MM.1S (cell line): Measurements from ENCODE around the gene ZFTA.

Experiments used
- EZH2phosphoT487 ChIP-seq: fragments of 300-600 bp; sonication (generic); IDR thresholded peaks from 2 replicates; pipeline ENCODE4 v1.6.1; 2018; ENCODE audit warnings: antibody characterized with exemption, low read length
- TF ChIP-seq, protein P1 (sequence below): fragments of 300-600 bp; sonication (generic); IDR thresholded peaks from 2 replicates; pipeline ENCODE4 v1.5.1; 2016; ENCODE audit warnings: antibody characterized with exemption, low read length, mixed read lengths

DNA sequence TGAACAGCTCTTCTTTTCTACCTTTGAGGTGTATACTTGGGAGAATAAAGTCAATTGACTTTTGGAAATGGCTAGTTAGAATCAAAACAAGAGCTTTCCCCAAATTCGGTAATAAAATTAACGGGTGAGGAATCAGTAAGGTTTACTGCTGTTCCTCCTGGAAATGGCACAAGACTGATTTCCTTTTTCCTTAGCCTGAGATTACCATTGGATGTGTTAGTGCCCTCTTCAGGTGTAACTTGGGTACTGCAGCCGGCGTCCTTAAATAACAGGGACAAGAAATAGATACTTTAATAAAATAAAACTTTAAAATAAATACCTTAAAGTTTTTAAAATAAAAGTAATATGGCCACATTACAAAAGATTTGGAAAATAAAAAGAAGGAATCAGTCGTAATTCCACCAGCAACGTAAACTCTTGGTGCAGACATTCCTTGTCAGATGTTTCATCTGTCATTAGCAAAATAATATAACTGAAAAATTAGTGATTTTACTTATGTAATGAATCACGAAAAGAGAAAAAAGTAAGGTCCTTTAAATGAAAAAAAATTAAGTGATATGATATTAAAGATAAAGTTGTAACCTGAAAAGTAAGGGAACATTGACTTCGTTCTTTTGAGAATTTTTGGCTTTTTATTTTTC, 29.7 kb downstream of the ZFTA start:
- TF ChIP-seq, protein P1, sequence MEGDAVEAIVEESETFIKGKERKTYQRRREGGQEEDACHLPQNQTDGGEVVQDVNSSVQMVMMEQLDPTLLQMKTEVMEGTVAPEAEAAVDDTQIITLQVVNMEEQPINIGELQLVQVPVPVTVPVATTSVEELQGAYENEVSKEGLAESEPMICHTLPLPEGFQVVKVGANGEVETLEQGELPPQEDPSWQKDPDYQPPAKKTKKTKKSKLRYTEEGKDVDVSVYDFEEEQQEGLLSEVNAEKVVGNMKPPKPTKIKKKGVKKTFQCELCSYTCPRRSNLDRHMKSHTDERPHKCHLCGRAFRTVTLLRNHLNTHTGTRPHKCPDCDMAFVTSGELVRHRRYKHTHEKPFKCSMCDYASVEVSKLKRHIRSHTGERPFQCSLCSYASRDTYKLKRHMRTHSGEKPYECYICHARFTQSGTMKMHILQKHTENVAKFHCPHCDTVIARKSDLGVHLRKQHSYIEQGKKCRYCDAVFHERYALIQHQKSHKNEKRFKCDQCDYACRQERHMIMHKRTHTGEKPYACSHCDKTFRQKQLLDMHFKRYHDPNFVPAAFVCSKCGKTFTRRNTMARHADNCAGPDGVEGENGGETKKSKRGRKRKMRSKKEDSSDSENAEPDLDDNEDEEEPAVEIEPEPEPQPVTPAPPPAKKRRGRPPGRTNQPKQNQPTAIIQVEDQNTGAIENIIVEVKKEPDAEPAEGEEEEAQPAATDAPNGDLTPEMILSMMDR, result peak; percentile 68
- TF ChIP-seq EZH2phosphoT487, result no peak
